NCI-H345 (cell line): ENCODE results near the gene PDE7B.
"Not testable (repeated sequence)": the region's sequence is repeated elsewhere in the genome, so short reads cannot be mapped to it uniquely, and the experiment has no call there.

Experiments
- DNase-seq: peaks from one replicate; lab custom pipeline; 2025; lab: John Stamatoyannopoulos, UW

Gene PDE7B

GRCh38 chr6:136111831-136112230, 260.3 kb downstream of the PDE7B start:
- no peak for DNase-seq

- no peak for DNase-seq
These were observed 260.8 kb downstream of the PDE7B start for GRCh38 chr6:136112262-136112661.

- peak; percentile 94 for DNase-seq
These were observed 262.3 kb downstream of the PDE7B start for GRCh38 chr6:136113736-136114173.

GRCh38 chr6:136114661-136115060, 263.2 kb downstream of the PDE7B start:
- DNase-seq: peak; percentile 67

- DNase-seq: no peak
These were observed 264.4 kb downstream of the PDE7B start for GRCh38 chr6:136115941-136116340.

- no peak for DNase-seq
These were observed 265.6 kb downstream of the PDE7B start for GRCh38 chr6:136117081-136117480.

- no peak for DNase-seq
These were observed 267.3 kb downstream of the PDE7B start for GRCh38 chr6:136118787-136119186.

- no peak for DNase-seq
These were observed 272.0 kb downstream of the PDE7B start for GRCh38 chr6:136123468-136123867.

GRCh38 chr6:136125585-136125984, 274.1 kb downstream of the PDE7B start:
- no peak for DNase-seq

- DNase-seq: no peak
These were observed 276.4 kb downstream of the PDE7B start for GRCh38 chr6:136127873-136128272.

GRCh38 chr6:136129365-136129764, 277.9 kb downstream of the PDE7B start:
- no peak for DNase-seq

GRCh38 chr6:136134268-136134667, 282.8 kb downstream of the PDE7B start:
- no peak for DNase-seq

- DNase-seq: no peak
These were observed 283.2 kb downstream of the PDE7B start for GRCh38 chr6:136134751-136135150.

- no peak for DNase-seq
These were observed 284.8 kb downstream of the PDE7B start for GRCh38 chr6:136136274-136136673.

- peak; percentile 21 for DNase-seq
These were observed 285.6 kb downstream of the PDE7B start for GRCh38 chr6:136137008-136137692.

- DNase-seq: no peak
These were observed 286.4 kb downstream of the PDE7B start for GRCh38 chr6:136137739-136138402.

- DNase-seq: not testable (repeated sequence)
These were observed 287.6 kb downstream of the PDE7B start for GRCh38 chr6:136139111-136139510.

- no peak for DNase-seq
These were observed 292.9 kb downstream of the PDE7B start for GRCh38 chr6:136144251-136145023.

- no peak for DNase-seq
These were observed 294.6 kb downstream of the PDE7B start for GRCh38 chr6:136146130-136146529.

GRCh38 chr6:136147342-136147741, 295.8 kb downstream of the PDE7B start:
- DNase-seq: no peak

GRCh38 chr6:136148051-136148450, 296.6 kb downstream of the PDE7B start:
- DNase-seq: no peak

- DNase-seq: no peak
These were observed 297.0 kb downstream of the PDE7B start for GRCh38 chr6:136148523-136148922.

- no peak for DNase-seq
These were observed 297.8 kb downstream of the PDE7B start for GRCh38 chr6:136149311-136149710.
